Measurements from ENCODE around the gene DPY19L3. TPM values are rescaled to one million over a fixed set of nuclear protein-coding genes. Genes with fewer than 3 reads are reported as not detected.

The DPY19L3 gene
- total and polyA plus RNA-seq, 3 donors from 2014 or later = 23.8 to 79.9 (median 68.9) TPM

GRCh38 chr19:32465176-32465575 lies 59.6 kb downstream of the DPY19L3 start:
- H3K9me3 ChIP-seq = no peaks in the 10 kb centered on the region
- 88 to 96% methylated on average over 2 of the region's 2 CpGs for WGBS, 2 donors
- no peaks in the 10 kb centered on the region for H3K4me1 ChIP-seq
- intact Hi-C loops (cut with DNase I; ENCODE audit: low total_unique reads) = no loop called here
- TF ChIP-seq POLR2A (IDR thresholded peaks at IDR 0.05) (no peak), CTCF (IDR thresholded peaks at IDR 0.05) (no peak)
- no peak overlapping the region for H3K27ac ChIP-seq
- H3K27me3 ChIP-seq = no peaks in the 10 kb centered on the region
- H3K4me3 ChIP-seq = no peak overlapping the region
- no peaks in the 10 kb centered on the region for H3K36me3 ChIP-seq (ENCODE audit: low read depth, missing control alignments)
- DNase-seq = no peak

GRCh38 chr19:32469795-32470194 lies 64.2 kb downstream of the DPY19L3 start:
- H3K27ac ChIP-seq = no peak overlapping the region
- DNase-seq = no peak
- H3K27me3 ChIP-seq = no peaks in the 10 kb centered on the region
- H3K9me3 ChIP-seq = no peaks in the 10 kb centered on the region
- intact Hi-C loops (cut with DNase I; ENCODE audit: low total_unique reads) = no loop called here
- TF ChIP-seq POLR2A (IDR thresholded peaks at IDR 0.05) (no peak), CTCF (IDR thresholded peaks at IDR 0.05) (no peak)
- H3K4me1 ChIP-seq = no peaks in the 10 kb centered on the region
- no peaks in the 10 kb centered on the region for H3K36me3 ChIP-seq (ENCODE audit: low read depth, missing control alignments)
- WGBS, 2 donors = 95 to 97% methylated on average over 5 of the region's 5 CpGs
- H3K4me3 ChIP-seq = no peak overlapping the region

- H3K27ac ChIP-seq = peak overlapping the region in 1 of 2 donors; percentile 23
- 58 to 65% methylated on average over 5 to 7 of the region's 7 CpGs for WGBS, 2 donors
- H3K36me3 ChIP-seq (ENCODE audit: low read depth, missing control alignments) = no peaks in the 10 kb centered on the region
- no peaks in the 10 kb centered on the region for H3K4me1 ChIP-seq
- H3K9me3 ChIP-seq = no peaks in the 10 kb centered on the region
- peak; percentile 69 for DNase-seq
- TF ChIP-seq POLR2A (IDR thresholded peaks at IDR 0.05) (no peak), CTCF (IDR thresholded peaks at IDR 0.05) (no peak)
- intact Hi-C loops (cut with DNase I; ENCODE audit: low total_unique reads) = no loop called here
- no peaks in the 10 kb centered on the region for H3K27me3 ChIP-seq
- no peak overlapping the region for H3K4me3 ChIP-seq
These were observed 65.5 kb downstream of the DPY19L3 start for GRCh38 chr19:32471095-32471494.

- intact Hi-C loops (cut with DNase I; ENCODE audit: low total_unique reads) = no loop called here
- peak overlapping the region in 1 of 2 donors; percentile 23 for H3K27ac ChIP-seq
- H3K4me3 ChIP-seq = no peak overlapping the region
- TF ChIP-seq POLR2A (IDR thresholded peaks at IDR 0.05) (no peak), CTCF (IDR thresholded peaks at IDR 0.05) (no peak)
- H3K27me3 ChIP-seq = no peaks in the 10 kb centered on the region
- no peak for DNase-seq
- no peaks in the 10 kb centered on the region for H3K36me3 ChIP-seq (ENCODE audit: low read depth, missing control alignments)
- no peaks in the 10 kb centered on the region for H3K9me3 ChIP-seq
- 83 to 87% methylated on average over 7 of the region's 7 CpGs for WGBS, 2 donors
- H3K4me1 ChIP-seq = no peaks in the 10 kb centered on the region
These were observed 66.2 kb downstream of the DPY19L3 start for GRCh38 chr19:32471811-32472210.

Data from testis (tissue), 3 donors.